SK-N-SH treated with all-trans-retinoic acid at 6 μM for 48 hours (cell line): ENCODE data around the gene ARFGEF3.

Experiments used
- ATAC-seq: fragments of 200-7000 bp; cut with Tn5 transposase; 3 replicates; pipeline ENCODE4 v1.9.1; 2020; ENCODE audit warnings: mild to moderate bottlenecking, moderate library complexity
- ARNTL ChIP-seq: fragments of 450-650 bp; formaldehyde crosslinking; IDR thresholded peaks from 2 replicates; pipeline ENCODE4 v1.5.0; 2020; ENCODE audit warnings: low read depth, mild to moderate bottlenecking, moderate library complexity, borderline replicate concordance
- BACH2 ChIP-seq: fragments of 250-450 bp; sonication (Bioruptor Pico); IDR thresholded peaks from 2 replicates; pipeline ENCODE4 v1.9.0; 2021; ENCODE audit warnings: mild to moderate bottlenecking, borderline replicate concordance
- CSDC2 ChIP-seq: fragments of 250-450 bp; sonication (Bioruptor Pico); IDR thresholded peaks from 2 replicates; pipeline ENCODE4 v1.5.0; 2020; ENCODE audit warnings: mild to moderate bottlenecking, moderate library complexity
- ESRRG ChIP-seq: fragments of 250-450 bp; sonication (Bioruptor Pico); IDR thresholded peaks from 2 replicates; pipeline ENCODE4 v1.6.1; 2021; ENCODE audit warnings: mild to moderate bottlenecking
- GLIS3 ChIP-seq: fragments of 250-450 bp; sonication (Bioruptor Pico); IDR thresholded peaks from 2 replicates; pipeline ENCODE4 v1.5.0; 2020; ENCODE audit warnings: mild to moderate bottlenecking, moderate library complexity
- ISL1 ChIP-seq: fragments of 250-450 bp; sonication (Bioruptor Pico); IDR thresholded peaks from 2 replicates; pipeline ENCODE4 v2.1.2; 2022; ENCODE audit warnings: mild to moderate bottlenecking, moderate library complexity
- OSR1 ChIP-seq: fragments of 250-450 bp; sonication (Bioruptor Pico); IDR thresholded peaks from 2 replicates; pipeline ENCODE4 v1.8.0; 2022; ENCODE audit warnings: moderate library complexity, mild to moderate bottlenecking, inconsistent platforms
- PPARA ChIP-seq: fragments of 250-450 bp; sonication (Bioruptor Pico); IDR thresholded peaks from 2 replicates; pipeline ENCODE4 v1.5.0; 2020; ENCODE audit warnings: mild to moderate bottlenecking, borderline replicate concordance
- RARB ChIP-seq: fragments of 250-450 bp; sonication (Bioruptor Pico); IDR thresholded peaks from 2 replicates; pipeline ENCODE4 v1.8.0; 2021; ENCODE audit warnings: mild to moderate bottlenecking, moderate library complexity
- TCF4 ChIP-seq: fragments of 250-450 bp; sonication (Bioruptor Pico); IDR thresholded peaks from 2 replicates; pipeline ENCODE4 v1.8.0; 2021; ENCODE audit warnings: mild to moderate bottlenecking, moderate library complexity, borderline replicate concordance
- TOX ChIP-seq: fragments of 250-450 bp; sonication (Bioruptor Pico); IDR thresholded peaks from 2 replicates; pipeline ENCODE4 v1.8.0; 2021; ENCODE audit warnings: mild to moderate bottlenecking, moderate library complexity, borderline replicate concordance
- ZC3H10 ChIP-seq: fragments of 250-450 bp; sonication (Bioruptor Pico); IDR thresholded peaks from 2 replicates; pipeline ENCODE4 v1.5.1; 2021; ENCODE audit warnings: mild to moderate bottlenecking, moderate library complexity
- ZFP3 ChIP-seq: fragments of 250-450 bp; sonication (Bioruptor Pico); IDR thresholded peaks from 2 replicates; pipeline ENCODE4 v1.5.0; 2020; ENCODE audit warnings: mild to moderate bottlenecking, moderate library complexity
- ZFP30 ChIP-seq: fragments of 450-650 bp; formaldehyde crosslinking; IDR thresholded peaks from 2 replicates; pipeline ENCODE4 v1.5.0; 2022; ENCODE audit warnings: mild to moderate bottlenecking, moderate library complexity
- ZNF565 ChIP-seq: fragments of 450-650 bp; formaldehyde crosslinking; conservative IDR thresholded peaks from 2 replicates; pipeline ENCODE4 v1.5.0; 2020; ENCODE audit warnings: low read depth, mild to moderate bottlenecking, moderate library complexity
- ZNF70 ChIP-seq: fragments of 450-650 bp; formaldehyde crosslinking; IDR thresholded peaks from 2 replicates; pipeline ENCODE4 v1.5.0; 2020; ENCODE audit warnings: mild to moderate bottlenecking, moderate library complexity
- ZNF8 ChIP-seq: fragments of 450-650 bp; formaldehyde crosslinking; IDR thresholded peaks from 2 replicates; pipeline ENCODE4 v1.5.0; 2020; ENCODE audit warnings: mild to moderate bottlenecking, moderate library complexity
- TF ChIP-seq, protein P1 (sequence below): fragments of 250-450 bp; sonication (Bioruptor Pico); IDR thresholded peaks from 2 replicates; pipeline ENCODE4 v1.8.0; 2021; ENCODE audit warnings: low read depth, mild to moderate bottlenecking, moderate library complexity, borderline replicate concordance
- TF ChIP-seq, protein P2 (sequence below): fragments of 250-450 bp; sonication (Bioruptor Pico); IDR thresholded peaks from 2 replicates; pipeline ENCODE4 v1.5.0; 2020; ENCODE audit warnings: mild to moderate bottlenecking, moderate library complexity
- TF ChIP-seq, protein P3 (sequence below): fragments of 250-450 bp; sonication (Bioruptor Pico); IDR thresholded peaks from 2 replicates; pipeline ENCODE4 v1.5.1; 2021; ENCODE audit warnings: mild to moderate bottlenecking, moderate library complexity
- TF ChIP-seq, protein P4 (sequence below): fragments of 250-450 bp; sonication (Bioruptor Pico); IDR thresholded peaks from 2 replicates; pipeline ENCODE4 v1.8.0; 2020; ENCODE audit warnings: mild to moderate bottlenecking, moderate library complexity, borderline replicate concordance

ARFGEF3 gene

DNA sequence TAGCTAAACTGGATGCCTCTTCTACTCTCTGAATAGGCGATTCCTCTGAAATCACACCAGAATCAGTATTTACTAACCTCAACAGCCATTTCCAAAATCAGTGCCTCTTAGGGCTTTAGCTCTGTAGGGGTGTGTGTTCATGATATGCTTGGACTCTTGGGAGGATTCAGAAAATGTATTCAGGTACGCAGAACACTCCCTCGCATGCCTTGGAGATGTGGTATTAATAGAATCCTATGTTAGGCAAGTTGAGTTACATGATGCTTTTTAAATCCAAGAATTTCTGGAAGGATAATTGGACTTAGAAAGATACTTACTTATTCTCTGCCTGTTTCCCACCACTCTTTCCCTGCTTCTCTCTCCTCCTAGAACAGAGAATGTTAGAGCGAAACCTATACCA is 88.3 kb downstream of the ARFGEF3 start:
- TF ChIP-seq ISL1, result no peak
- TF ChIP-seq OSR1 (CRISPR knock-in tag), result no peak
- no peak for TF ChIP-seq ZC3H10 (CRISPR knock-in tag)
- no peak for TF ChIP-seq ZNF8 (CRISPR knock-in tag)
- TF ChIP-seq TOX (CRISPR knock-in tag), result no peak
- TF ChIP-seq ZFP3, result no peak
- no peak for TF ChIP-seq RARB (CRISPR knock-in tag)
- TF ChIP-seq ZFP30, result no peak
- TF ChIP-seq BACH2 (CRISPR knock-in tag), result no peak
- no peak for TF ChIP-seq ZNF565 (CRISPR knock-in tag)
- no peak for TF ChIP-seq TCF4
- TF ChIP-seq, protein P1, sequence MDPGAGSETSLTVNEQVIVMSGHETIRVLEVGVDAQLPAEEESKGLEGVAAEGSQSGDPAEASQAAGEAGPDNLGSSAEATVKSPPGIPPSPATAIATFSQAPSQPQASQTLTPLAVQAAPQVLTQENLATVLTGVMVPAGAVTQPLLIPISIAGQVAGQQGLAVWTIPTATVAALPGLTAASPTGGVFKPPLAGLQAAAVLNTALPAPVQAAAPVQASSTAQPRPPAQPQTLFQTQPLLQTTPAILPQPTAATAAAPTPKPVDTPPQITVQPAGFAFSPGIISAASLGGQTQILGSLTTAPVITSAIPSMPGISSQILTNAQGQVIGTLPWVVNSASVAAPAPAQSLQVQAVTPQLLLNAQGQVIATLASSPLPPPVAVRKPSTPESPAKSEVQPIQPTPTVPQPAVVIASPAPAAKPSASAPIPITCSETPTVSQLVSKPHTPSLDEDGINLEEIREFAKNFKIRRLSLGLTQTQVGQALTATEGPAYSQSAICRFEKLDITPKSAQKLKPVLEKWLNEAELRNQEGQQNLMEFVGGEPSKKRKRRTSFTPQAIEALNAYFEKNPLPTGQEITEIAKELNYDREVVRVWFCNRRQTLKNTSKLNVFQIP, result no peak
- no peak for ATAC-seq

DNA sequence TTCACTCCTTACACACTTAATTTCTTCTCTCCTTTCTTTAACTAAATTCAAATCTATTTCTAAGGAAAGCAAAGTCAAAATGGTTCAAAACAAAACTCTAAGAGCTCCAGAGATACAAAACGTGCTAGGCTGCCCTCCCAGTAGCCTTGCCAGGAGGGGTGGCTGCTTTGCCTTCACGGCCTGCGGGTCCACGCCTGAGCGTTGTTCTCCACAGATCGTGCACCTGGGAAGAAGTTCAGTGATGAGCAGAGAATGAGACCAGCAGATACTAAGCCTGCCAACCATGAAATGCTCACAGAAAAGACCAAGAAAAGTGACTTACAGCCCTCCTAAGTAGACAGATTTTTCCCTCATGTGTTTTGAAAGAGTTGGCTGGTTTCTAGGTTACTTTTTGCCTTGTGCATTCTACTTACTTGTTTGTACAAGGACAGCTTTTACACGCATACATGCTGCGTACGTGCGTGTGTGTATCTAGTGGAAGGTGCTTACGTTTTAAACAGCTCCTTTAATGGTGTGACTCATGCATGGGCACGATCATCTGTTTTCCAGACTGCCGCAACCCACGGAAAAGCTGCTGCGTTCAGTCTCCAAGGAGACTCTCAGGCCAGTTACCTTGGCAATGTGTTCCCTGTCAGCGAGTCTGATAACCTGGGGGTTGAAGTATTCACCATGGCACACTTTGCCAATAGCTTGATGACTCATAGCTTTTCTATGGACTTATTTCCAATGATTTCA is 88.9 kb downstream of the ARFGEF3 start:
- TF ChIP-seq RARB (CRISPR knock-in tag) (no peak), TCF4 (no peak), BACH2 (CRISPR knock-in tag) (no peak), PPARA (CRISPR knock-in tag) (no peak), ZFP30 (no peak), ESRRG (CRISPR knock-in tag) (no peak), ZNF565 (CRISPR knock-in tag) (no peak), TOX (CRISPR knock-in tag) (no peak), GLIS3 (CRISPR knock-in tag) (no peak), OSR1 (CRISPR knock-in tag) (no peak), ISL1 (no peak), ZFP3 (no peak), ZNF8 (CRISPR knock-in tag) (no peak), ARNTL (CRISPR knock-in tag) (no peak), CSDC2 (CRISPR knock-in tag) (no peak), ZNF70 (CRISPR knock-in tag) (no peak)
- TF ChIP-seq, protein P2, sequence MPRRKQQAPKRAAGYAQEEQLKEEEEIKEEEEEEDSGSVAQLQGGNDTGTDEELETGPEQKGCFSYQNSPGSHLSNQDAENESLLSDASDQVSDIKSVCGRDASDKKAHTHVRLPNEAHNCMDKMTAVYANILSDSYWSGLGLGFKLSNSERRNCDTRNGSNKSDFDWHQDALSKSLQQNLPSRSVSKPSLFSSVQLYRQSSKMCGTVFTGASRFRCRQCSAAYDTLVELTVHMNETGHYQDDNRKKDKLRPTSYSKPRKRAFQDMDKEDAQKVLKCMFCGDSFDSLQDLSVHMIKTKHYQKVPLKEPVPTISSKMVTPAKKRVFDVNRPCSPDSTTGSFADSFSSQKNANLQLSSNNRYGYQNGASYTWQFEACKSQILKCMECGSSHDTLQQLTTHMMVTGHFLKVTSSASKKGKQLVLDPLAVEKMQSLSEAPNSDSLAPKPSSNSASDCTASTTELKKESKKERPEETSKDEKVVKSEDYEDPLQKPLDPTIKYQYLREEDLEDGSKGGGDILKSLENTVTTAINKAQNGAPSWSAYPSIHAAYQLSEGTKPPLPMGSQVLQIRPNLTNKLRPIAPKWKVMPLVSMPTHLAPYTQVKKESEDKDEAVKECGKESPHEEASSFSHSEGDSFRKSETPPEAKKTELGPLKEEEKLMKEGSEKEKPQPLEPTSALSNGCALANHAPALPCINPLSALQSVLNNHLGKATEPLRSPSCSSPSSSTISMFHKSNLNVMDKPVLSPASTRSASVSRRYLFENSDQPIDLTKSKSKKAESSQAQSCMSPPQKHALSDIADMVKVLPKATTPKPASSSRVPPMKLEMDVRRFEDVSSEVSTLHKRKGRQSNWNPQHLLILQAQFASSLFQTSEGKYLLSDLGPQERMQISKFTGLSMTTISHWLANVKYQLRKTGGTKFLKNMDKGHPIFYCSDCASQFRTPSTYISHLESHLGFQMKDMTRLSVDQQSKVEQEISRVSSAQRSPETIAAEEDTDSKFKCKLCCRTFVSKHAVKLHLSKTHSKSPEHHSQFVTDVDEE (CRISPR knock-in tag), result no peak
- TF ChIP-seq, protein P1, result no peak
- TF ChIP-seq, protein P3, sequence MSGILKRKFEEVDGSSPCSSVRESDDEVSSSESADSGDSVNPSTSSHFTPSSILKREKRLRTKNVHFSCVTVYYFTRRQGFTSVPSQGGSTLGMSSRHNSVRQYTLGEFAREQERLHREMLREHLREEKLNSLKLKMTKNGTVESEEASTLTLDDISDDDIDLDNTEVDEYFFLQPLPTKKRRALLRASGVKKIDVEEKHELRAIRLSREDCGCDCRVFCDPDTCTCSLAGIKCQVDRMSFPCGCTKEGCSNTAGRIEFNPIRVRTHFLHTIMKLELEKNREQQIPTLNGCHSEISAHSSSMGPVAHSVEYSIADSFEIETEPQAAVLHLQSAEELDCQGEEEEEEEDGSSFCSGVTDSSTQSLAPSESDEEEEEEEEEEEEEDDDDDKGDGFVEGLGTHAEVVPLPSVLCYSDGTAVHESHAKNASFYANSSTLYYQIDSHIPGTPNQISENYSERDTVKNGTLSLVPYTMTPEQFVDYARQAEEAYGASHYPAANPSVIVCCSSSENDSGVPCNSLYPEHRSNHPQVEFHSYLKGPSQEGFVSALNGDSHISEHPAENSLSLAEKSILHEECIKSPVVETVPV, result no peak
- TF ChIP-seq, protein P4, sequence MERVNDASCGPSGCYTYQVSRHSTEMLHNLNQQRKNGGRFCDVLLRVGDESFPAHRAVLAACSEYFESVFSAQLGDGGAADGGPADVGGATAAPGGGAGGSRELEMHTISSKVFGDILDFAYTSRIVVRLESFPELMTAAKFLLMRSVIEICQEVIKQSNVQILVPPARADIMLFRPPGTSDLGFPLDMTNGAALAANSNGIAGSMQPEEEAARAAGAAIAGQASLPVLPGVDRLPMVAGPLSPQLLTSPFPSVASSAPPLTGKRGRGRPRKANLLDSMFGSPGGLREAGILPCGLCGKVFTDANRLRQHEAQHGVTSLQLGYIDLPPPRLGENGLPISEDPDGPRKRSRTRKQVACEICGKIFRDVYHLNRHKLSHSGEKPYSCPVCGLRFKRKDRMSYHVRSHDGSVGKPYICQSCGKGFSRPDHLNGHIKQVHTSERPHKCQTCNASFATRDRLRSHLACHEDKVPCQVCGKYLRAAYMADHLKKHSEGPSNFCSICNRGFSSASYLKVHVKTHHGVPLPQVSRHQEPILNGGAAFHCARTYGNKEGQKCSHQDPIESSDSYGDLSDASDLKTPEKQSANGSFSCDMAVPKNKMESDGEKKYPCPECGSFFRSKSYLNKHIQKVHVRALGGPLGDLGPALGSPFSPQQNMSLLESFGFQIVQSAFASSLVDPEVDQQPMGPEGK, result no peak
- no peak for ATAC-seq

DNA sequence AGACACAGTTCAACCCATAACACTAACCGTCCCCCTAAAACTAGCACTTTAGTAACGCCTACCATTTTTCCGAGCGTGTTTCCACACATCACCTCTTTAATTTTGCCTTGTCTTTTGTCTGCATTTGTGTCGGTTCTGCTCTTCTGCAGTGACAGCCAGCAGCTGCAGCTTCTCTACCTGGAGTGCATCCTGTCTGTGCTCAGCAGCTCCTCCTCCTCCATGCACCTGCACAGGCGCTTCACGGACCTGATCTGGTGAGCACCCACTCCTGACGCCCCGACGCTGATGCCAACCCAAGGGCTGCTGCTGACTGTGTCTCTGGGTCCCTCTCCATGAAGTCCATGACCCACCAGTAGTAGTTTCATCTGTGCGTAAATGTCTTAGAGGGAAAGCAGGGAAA is 92.0 kb downstream of the ARFGEF3 start:
- no peak for ATAC-seq
- TF ChIP-seq ISL1 (no peak), ESRRG (CRISPR knock-in tag) (no peak), TOX (CRISPR knock-in tag) (no peak), RARB (CRISPR knock-in tag) (no peak), ZC3H10 (CRISPR knock-in tag) (no peak), ZNF70 (CRISPR knock-in tag) (no peak)
- TF ChIP-seq, protein P2 (CRISPR knock-in tag), result no peak
- TF ChIP-seq, protein P3, result no peak
